Stimulated activated CD4-positive, alpha-beta T cell treated with anti-CD3 and anti-CD28 coated beads, Interleukin-4, amount 100 ng/mL, for 1 hour (primary cell): ENCODE measurements around the gene SOWAHB.

Source experiments
- DNase-seq: peaks from one replicate; pipeline ENCODE4 v3.0.0-alpha.2; 2020

The SOWAHB gene

GRCh38 chr4:76850010-76850441 is 47.9 kb downstream of the SOWAHB start:
- no peak for DNase-seq
